ENCODE results near the gene ZWILCH.

DNA sequence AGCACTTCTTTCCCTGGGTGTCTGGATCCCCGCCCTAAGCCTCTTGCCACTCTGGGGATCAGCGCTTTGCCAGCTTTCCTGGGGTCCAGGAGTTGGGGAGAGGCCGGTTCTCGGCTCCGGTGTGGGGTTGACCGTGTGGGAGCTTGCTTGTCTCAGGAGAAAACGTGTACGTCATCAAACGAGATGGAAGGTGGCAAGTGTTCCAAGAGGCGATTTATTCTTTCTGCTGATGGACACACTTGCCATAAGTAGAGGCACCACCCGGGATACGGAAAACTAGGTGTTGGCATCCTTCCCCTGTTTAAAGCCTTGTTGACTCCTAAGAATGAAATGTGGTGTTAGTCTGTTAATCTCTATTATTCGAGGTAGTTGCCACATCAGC is 295 bp downstream of the ZWILCH start:
- TF ChIP-seq, protein P1, sequence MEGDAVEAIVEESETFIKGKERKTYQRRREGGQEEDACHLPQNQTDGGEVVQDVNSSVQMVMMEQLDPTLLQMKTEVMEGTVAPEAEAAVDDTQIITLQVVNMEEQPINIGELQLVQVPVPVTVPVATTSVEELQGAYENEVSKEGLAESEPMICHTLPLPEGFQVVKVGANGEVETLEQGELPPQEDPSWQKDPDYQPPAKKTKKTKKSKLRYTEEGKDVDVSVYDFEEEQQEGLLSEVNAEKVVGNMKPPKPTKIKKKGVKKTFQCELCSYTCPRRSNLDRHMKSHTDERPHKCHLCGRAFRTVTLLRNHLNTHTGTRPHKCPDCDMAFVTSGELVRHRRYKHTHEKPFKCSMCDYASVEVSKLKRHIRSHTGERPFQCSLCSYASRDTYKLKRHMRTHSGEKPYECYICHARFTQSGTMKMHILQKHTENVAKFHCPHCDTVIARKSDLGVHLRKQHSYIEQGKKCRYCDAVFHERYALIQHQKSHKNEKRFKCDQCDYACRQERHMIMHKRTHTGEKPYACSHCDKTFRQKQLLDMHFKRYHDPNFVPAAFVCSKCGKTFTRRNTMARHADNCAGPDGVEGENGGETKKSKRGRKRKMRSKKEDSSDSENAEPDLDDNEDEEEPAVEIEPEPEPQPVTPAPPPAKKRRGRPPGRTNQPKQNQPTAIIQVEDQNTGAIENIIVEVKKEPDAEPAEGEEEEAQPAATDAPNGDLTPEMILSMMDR (IDR thresholded peaks at IDR 0.05; ENCODE audit: low read depth, low read length, missing input control): no peak
- TF ChIP-seq, protein P2, sequence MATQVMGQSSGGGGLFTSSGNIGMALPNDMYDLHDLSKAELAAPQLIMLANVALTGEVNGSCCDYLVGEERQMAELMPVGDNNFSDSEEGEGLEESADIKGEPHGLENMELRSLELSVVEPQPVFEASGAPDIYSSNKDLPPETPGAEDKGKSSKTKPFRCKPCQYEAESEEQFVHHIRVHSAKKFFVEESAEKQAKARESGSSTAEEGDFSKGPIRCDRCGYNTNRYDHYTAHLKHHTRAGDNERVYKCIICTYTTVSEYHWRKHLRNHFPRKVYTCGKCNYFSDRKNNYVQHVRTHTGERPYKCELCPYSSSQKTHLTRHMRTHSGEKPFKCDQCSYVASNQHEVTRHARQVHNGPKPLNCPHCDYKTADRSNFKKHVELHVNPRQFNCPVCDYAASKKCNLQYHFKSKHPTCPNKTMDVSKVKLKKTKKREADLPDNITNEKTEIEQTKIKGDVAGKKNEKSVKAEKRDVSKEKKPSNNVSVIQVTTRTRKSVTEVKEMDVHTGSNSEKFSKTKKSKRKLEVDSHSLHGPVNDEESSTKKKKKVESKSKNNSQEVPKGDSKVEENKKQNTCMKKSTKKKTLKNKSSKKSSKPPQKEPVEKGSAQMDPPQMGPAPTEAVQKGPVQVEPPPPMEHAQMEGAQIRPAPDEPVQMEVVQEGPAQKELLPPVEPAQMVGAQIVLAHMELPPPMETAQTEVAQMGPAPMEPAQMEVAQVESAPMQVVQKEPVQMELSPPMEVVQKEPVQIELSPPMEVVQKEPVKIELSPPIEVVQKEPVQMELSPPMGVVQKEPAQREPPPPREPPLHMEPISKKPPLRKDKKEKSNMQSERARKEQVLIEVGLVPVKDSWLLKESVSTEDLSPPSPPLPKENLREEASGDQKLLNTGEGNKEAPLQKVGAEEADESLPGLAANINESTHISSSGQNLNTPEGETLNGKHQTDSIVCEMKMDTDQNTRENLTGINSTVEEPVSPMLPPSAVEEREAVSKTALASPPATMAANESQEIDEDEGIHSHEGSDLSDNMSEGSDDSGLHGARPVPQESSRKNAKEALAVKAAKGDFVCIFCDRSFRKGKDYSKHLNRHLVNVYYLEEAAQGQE (IDR thresholded peaks at IDR 0.05): no peak
